GM18519 (cell line): ENCODE data around the gene KRT83.
"Not testable (repeated sequence)": the region's sequence is repeated elsewhere in the genome, so short reads cannot be mapped to it uniquely, and the experiment has no call there.

Source experiments
- ATAC-seq: cut with Tn5 transposase; IDR thresholded peaks from one replicate; pipeline ENCODE4 v1.9.1; 2021; ENCODE audit warnings: mild to moderate bottlenecking, moderate library complexity; ENCODE audit not compliant: unreplicated experiment, low FRiP score

KRT83 gene

DNA sequence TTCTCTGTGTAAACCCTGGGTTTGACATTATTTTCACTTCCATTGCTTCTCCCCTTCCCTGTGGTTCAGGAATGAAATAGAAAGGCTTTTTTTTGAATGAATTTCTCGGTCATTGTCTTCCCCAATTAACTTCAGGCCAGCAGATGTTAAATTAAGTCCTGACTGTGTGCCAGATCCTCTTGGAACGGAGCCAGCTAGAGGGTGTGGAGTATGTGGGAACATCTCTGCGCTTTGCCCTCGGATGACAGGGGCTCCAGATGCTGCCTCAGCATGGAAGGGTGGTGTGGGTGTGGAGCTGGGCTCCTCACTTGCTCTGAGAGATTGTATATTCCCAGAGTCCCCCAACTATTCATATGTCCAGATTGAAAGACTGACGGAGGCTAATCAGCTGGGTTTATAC, 33.0 kb upstream of the KRT83 start:
- no peak for ATAC-seq

DNA sequence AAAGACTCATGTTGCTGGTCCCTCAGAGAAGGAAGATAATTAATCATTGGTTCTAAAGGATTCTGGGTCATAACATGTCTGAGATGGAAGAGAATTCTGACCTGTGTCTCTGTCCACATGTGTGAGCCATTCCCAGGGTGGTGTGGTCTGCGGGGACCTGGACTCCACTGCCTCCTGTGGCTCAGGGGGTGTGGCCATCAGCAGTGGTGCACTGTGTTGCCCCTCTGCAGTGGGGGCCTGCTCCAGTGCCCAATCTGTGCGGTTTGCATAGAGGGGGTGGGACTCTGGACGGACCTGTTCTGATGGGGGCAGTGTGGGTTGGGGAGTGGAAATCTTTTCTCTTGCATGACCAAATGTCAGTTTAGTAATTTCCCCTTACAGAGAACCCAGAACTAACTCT, 32.6 kb upstream of the KRT83 start:
- no peak for ATAC-seq

DNA sequence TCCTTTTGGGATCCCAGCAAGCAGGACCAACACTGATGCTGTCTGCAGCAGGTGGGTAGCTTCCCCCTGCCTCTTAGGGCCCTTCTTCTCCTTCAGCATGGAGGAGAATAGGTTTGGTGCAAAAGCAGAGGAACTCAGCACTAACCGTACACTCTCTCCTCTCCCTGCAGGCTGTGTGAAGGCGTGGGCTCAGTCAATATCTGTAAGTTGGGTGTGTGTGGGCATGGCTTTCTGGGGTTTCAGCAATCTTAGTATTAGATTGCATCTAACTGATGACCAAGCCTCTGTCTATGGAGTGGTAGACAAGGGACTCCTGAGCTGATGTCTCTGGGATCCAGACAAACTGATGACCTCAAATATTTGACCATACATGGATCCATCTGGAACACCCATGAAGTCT, 31.8 kb upstream of the KRT83 start:
- ATAC-seq: no peak

DNA sequence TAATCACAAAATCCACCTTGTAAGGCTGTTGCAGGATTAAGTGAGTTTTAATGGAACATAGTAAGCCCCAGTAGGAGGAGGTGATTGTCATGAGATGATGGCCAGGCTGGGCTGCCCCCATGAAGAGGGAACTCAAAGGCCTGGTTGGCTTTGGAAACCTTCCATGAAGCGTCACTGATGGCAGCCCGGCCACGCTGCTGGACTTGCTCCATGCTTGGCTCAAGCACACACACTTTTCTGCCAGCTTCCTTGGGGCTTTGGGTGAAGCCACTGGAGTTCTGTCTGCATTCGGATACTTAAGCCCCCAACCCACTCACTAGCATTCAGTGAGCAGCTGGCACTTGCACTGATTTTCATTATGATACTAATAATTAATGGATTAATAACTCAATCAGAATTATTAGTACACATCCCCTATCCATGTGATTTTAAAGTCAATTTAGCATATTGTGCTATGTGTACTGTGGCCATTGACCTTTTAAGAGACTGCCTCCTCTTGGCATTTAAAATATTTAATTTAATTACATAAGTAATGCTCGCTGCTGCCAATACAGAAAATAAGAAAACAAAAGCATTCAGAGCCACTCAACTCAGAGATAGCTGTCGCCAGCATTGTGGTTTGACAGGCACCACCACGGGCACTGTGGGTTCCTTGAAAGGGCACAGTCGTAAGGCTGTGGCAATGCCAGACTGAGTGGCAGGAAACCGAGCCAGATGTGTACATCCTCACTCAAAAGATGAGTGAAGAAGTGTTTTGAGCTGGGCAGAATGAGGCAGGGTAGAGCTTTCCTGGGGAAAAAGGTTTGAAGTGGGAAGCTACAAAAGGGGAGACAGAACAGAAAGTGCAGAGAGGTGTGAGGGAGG, 30.2 kb upstream of the KRT83 start:
- ATAC-seq: no peak

DNA sequence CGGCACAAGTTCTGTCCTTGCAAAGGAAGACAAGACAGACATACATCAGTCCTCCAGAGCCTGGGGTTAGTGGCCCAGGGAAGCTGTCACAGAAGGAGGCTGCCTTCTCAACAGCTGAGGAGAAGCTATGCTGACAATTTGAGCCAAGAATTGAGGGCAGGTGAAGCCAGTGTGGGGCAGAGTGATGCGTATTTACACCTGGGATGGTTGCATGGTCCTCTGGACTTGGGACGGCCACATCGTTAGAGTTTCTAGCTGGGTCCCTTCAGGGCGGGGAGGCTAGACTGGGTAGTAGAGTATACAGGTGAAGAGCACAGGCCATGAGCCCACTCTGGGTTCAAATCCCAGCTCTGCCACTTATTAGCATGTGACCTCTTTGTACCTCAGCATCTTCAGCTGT, 29.6 kb upstream of the KRT83 start:
- no peak for ATAC-seq

DNA sequence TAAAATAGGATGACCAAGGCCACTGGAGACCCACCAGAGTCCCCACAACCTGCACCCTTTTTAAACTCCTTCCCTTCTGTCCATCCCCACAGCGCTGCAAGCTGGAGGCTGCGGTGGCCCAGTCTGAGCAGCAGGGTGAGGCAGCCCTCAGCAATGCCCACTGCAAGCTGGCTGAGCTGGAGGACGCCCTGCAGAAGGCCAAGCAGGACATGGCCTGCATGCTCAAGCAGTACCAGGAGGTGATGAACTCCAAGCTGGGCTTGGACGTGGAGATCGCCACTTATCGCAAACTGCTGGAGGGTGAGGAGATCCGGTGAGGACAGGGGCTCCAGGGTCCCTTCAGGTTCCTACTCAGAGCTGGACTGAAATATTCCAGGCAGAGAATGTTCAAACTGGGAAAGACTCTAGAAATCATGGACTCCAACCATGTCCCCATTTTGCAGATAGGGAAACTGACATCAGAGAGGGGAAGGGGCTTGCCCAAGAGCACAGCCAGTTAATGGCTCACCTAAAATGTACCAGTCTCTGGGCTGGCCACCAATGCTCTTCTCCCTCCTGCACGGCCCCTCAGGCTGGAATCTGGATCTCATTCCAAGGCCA, 28.9 kb upstream of the KRT83 start:
- ATAC-seq: no peak

DNA sequence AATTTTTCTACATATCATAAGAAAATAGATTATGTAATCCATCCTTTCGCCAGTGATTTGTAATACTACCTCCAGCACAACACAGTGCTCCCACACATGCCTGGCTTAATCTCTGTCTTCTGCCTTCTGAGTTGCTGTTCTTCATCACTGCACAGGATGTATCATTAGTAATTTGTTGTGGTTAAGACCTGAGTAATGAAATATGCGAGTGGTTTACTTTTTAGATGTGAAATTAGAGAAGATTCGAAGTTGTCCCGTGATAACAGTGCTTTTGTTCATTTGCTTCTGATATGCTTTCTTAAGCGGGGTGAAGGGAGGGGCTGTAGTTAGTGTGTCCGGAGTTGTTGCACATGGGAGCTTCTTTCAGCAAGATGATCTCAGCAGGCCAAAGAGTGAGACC, 28.0 kb upstream of the KRT83 start:
- ATAC-seq: no peak

DNA sequence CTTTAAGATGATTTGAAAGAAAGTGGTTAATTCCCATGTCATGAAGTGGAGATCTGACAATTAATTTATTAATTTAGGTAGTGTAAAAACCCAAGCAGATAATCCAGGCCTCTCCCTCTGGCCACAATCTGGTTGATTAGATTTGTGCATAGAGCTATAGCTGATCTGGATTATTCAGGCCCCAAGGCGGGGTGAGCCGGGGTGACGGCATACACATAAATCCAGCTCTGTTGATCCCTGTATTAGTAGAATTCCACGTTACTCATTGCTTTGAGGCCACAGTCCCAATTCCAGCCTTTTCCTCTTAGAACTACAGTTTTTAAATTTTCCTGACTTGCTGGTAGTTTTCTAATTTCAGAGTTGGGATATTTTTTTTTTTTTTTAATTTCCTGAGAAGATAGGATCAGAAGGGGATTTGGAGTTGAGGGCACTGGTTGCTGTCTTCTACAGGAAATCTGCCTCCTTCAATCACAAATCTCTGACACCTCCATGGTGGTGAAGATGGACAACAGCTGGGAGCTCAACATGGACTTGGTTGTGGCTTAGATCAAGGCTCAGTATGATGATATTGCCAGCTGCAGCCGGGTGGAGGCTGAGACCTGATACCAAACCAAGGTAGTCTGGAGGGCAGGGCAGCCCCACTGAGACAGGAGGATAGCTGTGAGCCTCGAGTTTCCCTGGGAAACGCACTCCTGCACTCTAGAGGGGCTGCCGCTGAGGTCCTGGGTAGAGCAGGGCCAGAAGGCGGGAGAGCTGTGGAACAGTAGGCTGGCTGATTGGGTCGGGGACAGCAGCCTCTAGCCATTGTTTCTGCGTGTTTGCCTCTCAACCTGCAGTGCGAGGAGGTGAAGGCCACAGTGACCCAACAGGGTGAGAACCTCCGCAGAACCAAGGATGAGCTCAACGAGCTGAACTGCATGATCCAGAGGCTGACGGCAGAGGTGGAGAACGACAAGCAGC, 26.6 kb upstream of the KRT83 start:
- no peak for ATAC-seq

DNA sequence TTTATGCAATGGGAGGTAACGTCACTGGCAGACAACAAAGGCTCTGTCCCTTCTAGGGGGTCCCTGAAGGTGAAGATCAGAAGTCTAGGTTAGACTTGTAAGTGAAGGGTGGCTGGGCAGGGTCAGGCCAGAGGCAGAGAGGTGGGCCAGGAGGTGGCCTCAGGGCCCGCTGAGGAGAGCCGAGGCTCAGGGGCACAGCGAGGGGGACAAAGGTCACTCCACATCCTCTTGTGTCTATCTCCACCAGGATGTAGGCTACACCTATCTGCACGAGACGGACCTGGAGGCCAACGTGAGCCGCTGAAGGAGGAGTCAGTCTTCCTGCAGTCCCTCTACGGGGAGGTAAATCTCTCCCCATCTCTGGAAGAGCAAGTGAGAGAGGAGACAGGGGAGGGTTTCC, 25.8 kb upstream of the KRT83 start:
- ATAC-seq: no peak

DNA sequence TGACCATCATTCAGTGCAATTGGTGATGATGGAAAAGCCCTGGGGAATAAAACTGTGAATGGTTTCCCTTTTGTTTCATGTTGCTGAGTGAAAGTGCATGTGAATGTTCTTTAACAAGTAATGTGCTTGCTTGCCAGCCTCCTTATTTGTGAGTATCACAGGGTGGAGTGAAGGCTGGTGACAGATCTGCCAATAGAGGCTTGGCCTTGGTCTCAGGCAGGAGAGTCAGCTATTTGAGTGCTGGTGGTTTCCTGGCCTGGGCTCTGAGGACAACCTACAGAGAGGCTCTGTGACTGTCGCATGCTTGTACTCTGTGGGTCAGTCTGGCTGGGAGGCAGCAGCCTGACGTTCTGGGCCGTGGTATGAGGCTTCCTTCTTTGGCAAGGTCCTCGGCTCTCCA, 25.4 kb upstream of the KRT83 start:
- no peak for ATAC-seq

DNA sequence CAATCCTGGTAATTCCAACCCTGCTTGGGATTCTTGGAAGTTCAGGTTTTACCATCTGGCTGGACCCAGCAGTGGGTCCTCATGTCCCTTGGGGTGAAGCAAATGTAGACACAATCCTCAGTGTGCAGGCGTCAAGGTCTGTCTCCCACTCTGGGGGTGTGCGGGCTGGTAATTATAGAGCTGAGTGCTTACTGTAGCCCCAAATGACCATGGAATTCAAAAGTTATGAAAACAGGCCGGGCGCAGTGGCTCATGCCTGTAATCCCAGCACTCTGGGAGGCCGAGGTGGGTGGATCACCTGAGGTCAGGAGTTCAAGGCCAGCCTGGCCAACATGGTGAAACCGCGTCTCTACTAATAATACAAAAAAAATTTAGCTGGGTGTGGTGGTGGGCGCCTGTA, 23.8 kb upstream of the KRT83 start:
- ATAC-seq: not testable (repeated sequence)

DNA sequence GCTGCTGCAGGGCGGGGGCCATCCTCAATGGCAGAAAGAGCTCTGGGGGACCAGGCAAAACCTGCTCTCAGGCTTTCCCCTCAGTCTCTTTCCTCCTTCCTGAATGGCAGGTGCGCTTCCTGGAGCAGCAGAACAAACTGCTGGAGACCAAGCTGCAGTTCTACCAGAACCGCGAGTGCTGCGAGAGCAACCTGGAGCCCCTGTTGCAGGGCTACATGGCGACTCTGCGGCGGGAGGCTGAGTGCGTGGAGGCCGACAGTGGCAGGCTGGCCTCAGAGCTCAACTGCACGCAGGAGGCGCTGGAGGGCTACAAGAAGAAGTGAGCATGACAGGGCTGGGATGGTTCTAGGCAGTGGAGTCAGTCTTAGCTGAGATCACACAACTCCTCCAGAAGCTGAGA, 22.9 kb upstream of the KRT83 start:
- no peak for ATAC-seq

DNA sequence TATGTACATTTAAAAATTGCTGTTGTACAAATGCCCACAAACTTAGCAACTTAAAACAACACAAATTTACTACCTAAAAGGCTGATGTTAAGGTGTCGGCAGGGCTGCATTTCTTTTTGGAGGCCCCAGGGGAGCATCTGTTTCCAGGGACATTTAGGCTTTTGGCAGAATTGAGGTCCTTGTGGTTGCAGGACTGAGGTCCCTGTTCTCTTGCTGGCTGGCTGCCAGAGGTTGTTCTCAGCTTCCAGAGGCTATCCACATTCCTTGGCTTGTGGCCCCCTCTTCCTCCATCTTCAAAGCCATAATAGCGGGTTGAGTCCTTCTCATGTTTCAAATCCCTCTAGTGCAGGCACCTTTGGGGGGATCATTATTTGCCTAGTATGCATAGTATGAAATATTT, 22.4 kb upstream of the KRT83 start:
- ATAC-seq: no peak

DNA sequence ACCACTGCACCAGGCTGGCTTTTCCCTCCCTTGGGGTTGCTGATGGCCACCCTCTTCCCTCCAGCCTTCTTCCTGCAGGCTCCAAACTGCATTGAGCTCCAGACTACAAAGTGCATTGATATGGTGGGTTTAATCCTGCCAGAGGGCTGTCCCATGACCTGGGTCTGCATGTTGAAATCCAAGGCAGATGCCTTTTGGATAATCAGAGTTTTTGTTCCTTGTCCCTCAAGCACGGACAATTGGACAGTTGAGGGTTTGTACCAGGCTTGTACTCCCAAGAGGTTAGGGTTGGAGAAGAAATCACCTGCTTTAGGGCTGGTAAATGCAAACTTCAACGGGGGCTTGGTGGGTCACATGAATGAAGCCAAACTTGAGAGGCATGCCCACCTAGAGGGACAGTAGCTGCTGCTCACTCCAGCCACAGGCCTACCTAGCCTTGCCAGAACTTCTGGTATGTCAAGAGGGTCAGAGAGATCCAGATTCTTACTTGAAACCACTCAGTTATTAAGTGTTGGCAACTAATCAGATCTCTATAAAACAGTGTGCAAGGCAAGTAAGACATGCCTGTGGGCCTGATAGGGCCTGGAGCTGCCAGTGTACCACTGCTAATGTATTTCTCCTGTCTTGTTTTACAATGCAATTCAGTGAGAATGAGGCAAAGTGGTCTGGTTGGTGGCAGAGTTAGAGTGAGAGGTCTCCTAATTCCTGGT, 21.7 kb upstream of the KRT83 start:
- ATAC-seq: no peak

DNA sequence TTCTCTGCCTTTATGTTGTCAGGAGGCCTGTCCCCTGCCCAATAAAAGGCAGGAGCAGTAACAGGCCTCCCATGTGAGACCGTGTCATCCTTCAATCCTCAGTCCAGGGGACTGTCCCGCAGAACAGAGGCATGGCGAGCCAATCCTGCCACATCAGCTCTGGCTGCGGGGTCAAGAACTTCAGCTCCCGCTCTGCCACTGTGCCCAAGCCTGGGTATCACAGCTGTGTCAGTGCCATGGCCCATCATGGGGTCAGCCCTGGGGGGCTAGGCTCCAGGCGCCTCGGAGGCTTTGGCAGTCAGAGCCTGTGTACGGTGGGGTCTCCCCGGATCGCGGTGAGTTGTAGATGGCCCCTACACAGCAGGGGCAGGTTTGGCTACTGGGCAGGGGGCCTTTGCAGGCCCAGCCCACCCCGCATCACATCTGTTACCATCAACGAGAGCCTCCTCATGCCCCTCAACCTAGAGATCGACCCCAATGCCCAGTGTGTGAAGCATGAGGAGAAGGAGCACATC, 19.9 kb upstream of the KRT83 start:
- no peak for ATAC-seq

DNA sequence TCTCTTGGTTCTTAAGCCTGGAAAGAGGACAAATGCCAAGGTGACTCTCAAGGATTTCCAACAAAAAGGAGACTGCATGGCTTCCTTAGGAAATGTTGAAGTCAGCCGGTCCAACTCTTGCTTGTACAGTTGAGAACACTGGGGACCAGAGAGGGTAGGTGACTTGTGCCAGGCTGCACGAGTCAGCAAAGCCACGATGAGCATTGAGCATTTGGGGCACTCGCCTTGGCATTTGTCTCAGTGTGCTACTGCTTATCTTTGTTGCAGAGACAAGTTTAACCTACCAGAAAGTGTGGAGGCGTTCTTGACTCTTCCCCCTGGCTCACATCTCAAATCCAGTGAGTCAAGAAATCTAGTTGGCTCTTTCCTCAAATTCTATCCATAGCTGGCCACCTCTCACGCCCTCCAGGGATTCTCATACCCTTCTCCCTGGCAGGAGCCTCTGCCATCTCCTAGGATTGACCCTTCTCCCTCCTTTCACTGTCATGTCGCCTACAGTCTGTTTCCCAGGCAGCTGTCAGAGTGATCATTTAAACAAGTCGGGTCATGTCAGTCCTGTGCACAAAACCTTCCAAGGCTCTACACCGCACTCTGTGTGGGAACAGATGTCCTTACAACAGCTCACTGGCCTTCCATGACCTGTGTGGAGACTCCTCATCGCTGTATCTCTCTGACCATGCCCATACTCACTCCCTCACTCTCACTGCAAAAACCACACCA, 17.2 kb upstream of the KRT83 start:
- ATAC-seq: no peak

DNA sequence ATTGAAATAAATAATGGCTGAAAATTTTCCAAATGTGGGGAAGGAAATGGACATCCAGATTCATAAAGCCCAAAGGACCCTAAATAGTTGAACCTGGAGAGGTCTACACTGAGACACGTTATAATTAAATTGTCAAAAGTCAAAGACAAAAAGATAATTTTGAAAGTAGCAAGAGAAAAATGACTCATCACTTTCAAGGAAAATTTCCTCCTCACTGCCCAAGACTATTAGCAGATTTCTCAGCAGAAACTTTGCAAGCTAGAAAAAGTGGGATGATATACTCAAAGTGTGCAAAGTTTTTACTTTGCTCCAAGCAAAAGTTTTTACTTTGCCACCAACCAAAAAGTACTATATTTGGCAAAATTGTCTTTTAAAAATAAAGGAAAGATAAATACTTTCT, 15.9 kb upstream of the KRT83 start:
- no peak for ATAC-seq

DNA sequence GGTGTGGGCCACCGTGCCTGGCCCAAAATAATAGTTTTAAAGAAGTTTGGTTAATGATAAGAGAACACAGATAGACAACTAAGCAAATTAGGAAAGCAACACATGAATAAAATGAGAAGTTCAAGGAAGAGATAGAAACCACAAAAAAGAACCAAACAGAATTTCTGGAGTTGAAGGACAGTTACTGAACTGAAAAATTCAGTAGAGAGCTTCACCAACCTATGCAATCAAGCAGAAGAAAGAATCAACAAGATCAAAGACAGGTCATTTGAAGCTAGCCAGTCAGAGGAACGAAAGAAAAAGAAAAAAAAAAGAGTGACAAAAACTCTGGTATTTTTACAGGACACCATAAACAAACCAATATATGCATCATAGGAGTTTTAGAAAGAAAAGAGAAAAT, 15.4 kb upstream of the KRT83 start:
- ATAC-seq: no peak

DNA sequence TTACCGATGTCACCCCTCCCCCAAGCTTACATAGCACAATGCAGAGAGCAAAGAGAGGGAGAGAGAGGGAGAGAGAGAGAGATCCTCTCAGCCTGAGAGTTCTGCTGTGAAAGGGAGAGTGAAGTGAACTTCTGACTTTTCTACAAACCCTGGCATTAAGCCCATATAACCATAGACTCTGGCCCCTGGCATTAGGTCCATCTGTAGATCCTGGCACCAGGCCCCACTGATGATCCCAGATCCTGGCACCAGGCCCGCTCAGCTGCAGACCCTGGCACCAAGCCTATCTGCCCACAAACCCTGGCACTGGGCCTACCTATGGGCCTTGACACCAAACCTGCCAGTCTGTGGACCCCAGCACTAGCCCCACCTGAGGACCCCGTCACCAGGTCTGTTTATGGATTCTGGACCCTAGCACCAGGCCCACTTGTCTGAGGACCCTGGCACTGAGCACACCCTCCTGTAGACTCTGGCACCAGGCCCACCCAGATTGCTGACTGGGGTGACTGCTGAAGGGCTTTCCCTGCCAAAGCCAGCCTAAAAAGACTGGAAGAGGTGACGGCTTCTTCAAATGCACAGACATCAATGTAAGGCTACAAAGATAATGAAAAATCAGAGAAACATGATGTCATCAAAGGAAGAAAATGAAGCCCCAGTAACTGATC, 14.5 kb upstream of the KRT83 start:
- ATAC-seq: no peak
